BE2C (cell line): ENCODE data around the gene GPC6.

ENCODE experiments used
- DNase-seq: peaks from one replicate; pipeline ENCODE4 v3.0.0-alpha.2; 2020
- H3K27me3 ChIP-seq: fragments of 250-450 bp; sonication (Bioruptor Pico); 2 replicates; pipeline ENCODE4 v1.5.1; 2020; ENCODE audit warnings: mild to moderate bottlenecking
- H3K36me3 ChIP-seq: fragments of 250-450 bp; sonication (Bioruptor Pico); 2 replicates; pipeline ENCODE4 v1.5.1; 2020; ENCODE audit warnings: mild to moderate bottlenecking
- H3K4me1 ChIP-seq: fragments of 250-450 bp; sonication (Bioruptor Pico); 2 replicates; pipeline ENCODE4 v1.5.1; 2020
- H3K4me3 ChIP-seq: 2 replicates; pipeline ENCODE4 v1.5.1; 2011; ENCODE audit warnings: low read depth, low read length
- H3K9me3 ChIP-seq: fragments of 250-450 bp; sonication (Bioruptor Pico); 2 replicates; pipeline ENCODE4 v1.5.1; 2020
- CTCF ChIP-seq: IDR thresholded peaks from 2 replicates; pipeline ENCODE4 v1.5.1; 2012; ENCODE audit warnings: mild to moderate bottlenecking, low read depth, low read length

The GPC6 gene

GRCh38 chr13:93811738-93812112 is 585.1 kb downstream of the GPC6 start:
- Histone ChIP-seq H3K36me3 (no peaks in the 10 kb centered on the region), H3K4me3 (no peak overlapping the region), H3K27me3 (no peaks in the 10 kb centered on the region), H3K4me1 (peaks cover 12% of the 10 kb centered on the region), H3K9me3 (no peaks in the 10 kb centered on the region)
- TF ChIP-seq CTCF = no peak
- no peak for DNase-seq

- peaks cover 12% of the 10 kb centered on the region for H3K4me1 ChIP-seq
- H3K27me3 ChIP-seq = no peaks in the 10 kb centered on the region
- no peak overlapping the region for H3K4me3 ChIP-seq
- H3K36me3 ChIP-seq = no peaks in the 10 kb centered on the region
- peak; percentile 14 for DNase-seq
- no peak for TF ChIP-seq CTCF
- no peaks in the 10 kb centered on the region; the same call in 1 of the 2 replicates for H3K9me3 ChIP-seq
Measured at GRCh38 chr13:93814658-93815057, 588.1 kb downstream of the GPC6 start.

- Histone ChIP-seq H3K4me1 (peaks cover 12% of the 10 kb centered on the region), H3K4me3 (no peak overlapping the region), H3K27me3 (no peaks in the 10 kb centered on the region), H3K36me3 (no peaks in the 10 kb centered on the region), H3K9me3 (no peaks in the 10 kb centered on the region; the same call in 1 of the 2 replicates)
- DNase-seq = no peak
- no peak for TF ChIP-seq CTCF
Measured at GRCh38 chr13:93818345-93818744, 591.7 kb downstream of the GPC6 start.

GRCh38 chr13:93819331-93819890 is 592.8 kb downstream of the GPC6 start:
- no peak for TF ChIP-seq CTCF
- no peak overlapping the region for H3K4me3 ChIP-seq

GRCh38 chr13:93824286-93824685 is 597.7 kb downstream of the GPC6 start:
- DNase-seq = no peak
- H3K4me3 ChIP-seq = no peak overlapping the region

More at GRCh38 chr13:93819331-93819890, 592.8 kb downstream of the GPC6 start:
- Histone ChIP-seq H3K9me3 (no peaks in the 10 kb centered on the region; the same call in 1 of the 2 replicates), H3K4me1 (peaks cover 10% of the 10 kb centered on the region), H3K36me3 (no peaks in the 10 kb centered on the region), H3K27me3 (no peaks in the 10 kb centered on the region)
- DNase-seq = peak; percentile 14

GRCh38 chr13:93834051-93834450 is 607.4 kb downstream of the GPC6 start:
- Histone ChIP-seq H3K27me3 (no peaks in the 10 kb centered on the region), H3K4me1 (peaks cover 15% of the 10 kb centered on the region), H3K9me3 (no peaks in the 10 kb centered on the region), H3K36me3 (no peaks in the 10 kb centered on the region), H3K4me3 (no peak overlapping the region)
- no peak for TF ChIP-seq CTCF
- DNase-seq = no peak

More at GRCh38 chr13:93824286-93824685, 597.7 kb downstream of the GPC6 start:
- H3K9me3 ChIP-seq = no peaks in the 10 kb centered on the region
- H3K27me3 ChIP-seq = no peaks in the 10 kb centered on the region
- no peak for TF ChIP-seq CTCF
- H3K4me1 ChIP-seq = no peaks in the 10 kb centered on the region
- H3K36me3 ChIP-seq = no peaks in the 10 kb centered on the region
